ENCODE results near the gene USP6NL. TPM values are rescaled to one million over a fixed set of nuclear protein-coding genes. Genes with fewer than 3 reads are reported as not detected.

Gene USP6NL
- polyA plus RNA-seq, 1 experiment: 13.0 TPM

- Histone ChIP-seq H3K27ac (ENCODE audit: low read depth, low read length) (no peak overlapping the region), H3K9me3 (ENCODE audit: control insufficient read depth, insufficient read depth, low read length) (peaks cover 3% of the 10 kb centered on the region; the same call in 1 of the 2 replicates), H3K27me3 (ENCODE audit: control insufficient read depth, insufficient read depth, low read length) (no peaks in the 10 kb centered on the region), H3K4me3 (ENCODE audit: low read depth, low read length) (no peak overlapping the region)
- DNase-seq (ENCODE audit: low read depth, low spot score): no peak
- TF ChIP-seq CTCF (IDR thresholded peaks at IDR 0.05; ENCODE audit: low read depth, low read length): no peak
- ChIA-PET POLR2A (no interaction called here), CTCF (no interaction called here)
Measured at GRCh38 chr10:11587722-11588259, 23.7 kb downstream of the USP6NL start.

GRCh38 chr10:11586170-11586569, 25.3 kb downstream of the USP6NL start:
- TF ChIP-seq CTCF (IDR thresholded peaks at IDR 0.05; ENCODE audit: low read depth, low read length): no peak
- Histone ChIP-seq H3K9me3 (ENCODE audit: control insufficient read depth, insufficient read depth, low read length) (peaks cover 3% of the 10 kb centered on the region; the same call in 1 of the 2 replicates), H3K27ac (ENCODE audit: low read depth, low read length) (no peak overlapping the region), H3K4me3 (ENCODE audit: low read depth, low read length) (no peak overlapping the region), H3K27me3 (ENCODE audit: control insufficient read depth, insufficient read depth, low read length) (no peaks in the 10 kb centered on the region)
- no peak for DNase-seq (ENCODE audit: low read depth, low spot score)
- ChIA-PET CTCF (interaction anchor here (1.1 kb wide), 1 partner anchor 53 kb away, joined by 3 read pairs; no protein-coding TSS in a partner anchor), POLR2A (no interaction called here)

GRCh38 chr10:11581213-11581612, 30.2 kb downstream of the USP6NL start:
- CTCF ChIA-PET: no interaction called here
- no peak for TF ChIP-seq CTCF (IDR thresholded peaks at IDR 0.05; ENCODE audit: low read depth, low read length)
- Histone ChIP-seq H3K27ac (ENCODE audit: low read depth, low read length) (no peak overlapping the region), H3K27me3 (ENCODE audit: control insufficient read depth, insufficient read depth, low read length) (no peaks in the 10 kb centered on the region), H3K4me3 (ENCODE audit: low read depth, low read length) (no peak overlapping the region), H3K9me3 (ENCODE audit: control insufficient read depth, insufficient read depth, low read length) (peaks cover 3% of the 10 kb centered on the region; the same call in 1 of the 2 replicates)
- POLR2A ChIA-PET: no interaction called here
- no peak for DNase-seq (ENCODE audit: low read depth, low spot score)

GRCh38 chr10:11579885-11580284, 31.6 kb downstream of the USP6NL start:
- TF ChIP-seq CTCF (IDR thresholded peaks at IDR 0.05; ENCODE audit: low read depth, low read length): no peak
- Histone ChIP-seq H3K9me3 (ENCODE audit: control insufficient read depth, insufficient read depth, low read length) (no peaks in the 10 kb centered on the region), H3K27me3 (ENCODE audit: control insufficient read depth, insufficient read depth, low read length) (no peaks in the 10 kb centered on the region), H3K27ac (ENCODE audit: low read depth, low read length) (no peak overlapping the region), H3K4me3 (ENCODE audit: low read depth, low read length) (no peak overlapping the region)
- no peak for DNase-seq (ENCODE audit: low read depth, low spot score)
- ChIA-PET CTCF (no interaction called here), POLR2A (no interaction called here)

- DNase-seq (ENCODE audit: low read depth, low spot score): no peak
- H3K9me3 ChIP-seq (ENCODE audit: control insufficient read depth, insufficient read depth, low read length): no peaks in the 10 kb centered on the region
- POLR2A ChIA-PET: no interaction called here
- no peak overlapping the region for H3K27ac ChIP-seq (ENCODE audit: low read depth, low read length)
- no peaks in the 10 kb centered on the region for H3K27me3 ChIP-seq (ENCODE audit: control insufficient read depth, insufficient read depth, low read length)
- no peak for TF ChIP-seq CTCF (IDR thresholded peaks at IDR 0.05; ENCODE audit: low read depth, low read length)
- no peak overlapping the region for H3K4me3 ChIP-seq (ENCODE audit: low read depth, low read length)
- CTCF ChIA-PET: interaction anchor here (1.2 kb wide), 1 partner anchor 64 kb away, joined by 3 read pairs; no protein-coding TSS in a partner anchor
Measured at GRCh38 chr10:11578802-11579255, 32.6 kb downstream of the USP6NL start.
